Embryonic facial prominence (tissue), 1 donor: ENCODE results near the gene ADIG.

Experiments
- DNase-seq: peaks from one replicate; pipeline ENCODE4 v3.0.0-alpha.2; 2016; ENCODE audit errors: extremely low spot score

ADIG gene

DNA sequence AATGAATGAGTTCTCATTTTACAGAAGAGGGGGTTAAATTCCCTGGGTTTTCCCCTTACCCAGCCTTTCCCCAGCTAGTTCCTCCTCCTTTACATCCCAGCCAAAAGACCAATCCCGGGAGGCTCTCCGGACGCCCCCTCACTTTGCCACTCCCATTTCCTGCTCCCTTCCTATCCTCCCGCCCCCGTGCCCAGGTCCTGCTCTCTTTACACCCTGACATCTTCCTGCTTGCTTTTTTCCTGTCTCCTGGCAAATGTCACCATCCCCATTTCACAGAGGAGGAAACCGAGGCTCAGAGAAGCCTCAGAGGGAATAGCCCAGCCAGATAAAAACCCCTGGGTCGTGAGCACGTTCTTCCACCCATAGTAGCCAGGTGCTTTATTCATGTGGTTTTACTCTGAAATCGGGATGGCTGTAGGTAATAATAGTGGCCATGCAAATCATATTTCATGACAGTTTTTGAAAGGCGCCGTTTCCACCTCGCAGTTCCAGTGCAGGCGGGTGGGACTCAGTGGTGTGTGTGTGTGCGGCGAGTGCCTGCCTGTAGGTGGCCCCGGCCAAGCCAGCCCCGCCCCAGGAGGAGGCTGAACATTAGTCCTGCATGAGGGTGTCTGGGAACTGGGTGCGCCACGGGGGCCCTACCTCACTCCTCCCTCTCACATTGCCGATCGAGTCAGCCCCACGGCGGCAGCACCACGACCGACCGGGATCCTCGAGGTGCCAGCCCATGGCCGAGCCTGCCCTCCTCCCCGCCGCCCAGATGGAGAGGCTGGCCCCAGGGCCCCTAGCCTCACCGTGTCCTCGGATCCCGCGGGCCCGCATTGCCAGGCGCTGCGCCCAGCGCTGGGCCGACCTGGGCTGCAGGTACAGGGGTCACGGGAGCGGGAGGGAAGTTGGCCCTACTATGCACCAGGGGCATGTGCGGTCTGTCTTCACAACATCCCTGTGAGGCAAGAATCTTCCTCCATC, 20.5 kb downstream of the ADIG start, which contains the start of gene ARHGAP40:
Gene ARHGAP40 (plus strand): TSS at position 594 of the 969 bp plus-strand sequence.
- no peak for DNase-seq

DNA sequence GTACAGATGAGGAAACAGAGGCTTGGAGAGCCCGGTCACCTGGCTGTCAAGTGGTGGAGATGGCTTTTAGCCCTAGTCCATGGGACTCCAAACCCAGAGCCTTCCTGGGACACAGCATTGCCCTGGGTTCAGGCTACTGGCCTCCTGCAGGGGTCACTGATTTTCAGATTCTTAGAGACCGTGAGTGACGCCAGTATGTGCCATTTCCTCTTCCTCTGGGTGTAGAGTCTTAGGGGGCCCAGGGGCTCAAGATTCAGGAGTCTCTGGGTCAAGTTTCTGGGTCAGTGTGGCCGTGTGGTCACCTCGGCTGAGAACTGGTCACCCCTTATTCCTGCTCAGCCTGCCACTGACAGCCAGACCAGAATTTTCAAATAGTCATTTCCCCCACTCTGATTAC, 21.2 kb downstream of the ADIG start:
- no peak for DNase-seq

DNA sequence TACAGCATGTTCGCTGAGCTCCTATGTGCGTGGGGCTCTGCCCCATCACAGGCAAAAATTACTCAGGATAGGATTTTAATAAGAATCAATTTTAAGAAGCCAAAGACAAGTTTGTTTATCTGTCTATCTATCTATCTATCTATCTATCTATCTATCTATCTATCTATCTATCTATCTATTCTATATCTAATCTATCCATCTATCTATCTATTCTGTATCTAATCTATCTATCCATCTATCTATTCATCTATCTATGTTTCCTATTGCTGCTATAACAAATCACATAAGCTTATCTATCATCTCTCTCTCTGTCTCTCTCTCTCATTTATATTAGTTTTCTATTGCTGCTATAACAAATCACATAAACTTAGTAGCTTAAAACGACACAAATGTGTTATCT, 22.3 kb downstream of the ADIG start:
- no peak for DNase-seq

DNA sequence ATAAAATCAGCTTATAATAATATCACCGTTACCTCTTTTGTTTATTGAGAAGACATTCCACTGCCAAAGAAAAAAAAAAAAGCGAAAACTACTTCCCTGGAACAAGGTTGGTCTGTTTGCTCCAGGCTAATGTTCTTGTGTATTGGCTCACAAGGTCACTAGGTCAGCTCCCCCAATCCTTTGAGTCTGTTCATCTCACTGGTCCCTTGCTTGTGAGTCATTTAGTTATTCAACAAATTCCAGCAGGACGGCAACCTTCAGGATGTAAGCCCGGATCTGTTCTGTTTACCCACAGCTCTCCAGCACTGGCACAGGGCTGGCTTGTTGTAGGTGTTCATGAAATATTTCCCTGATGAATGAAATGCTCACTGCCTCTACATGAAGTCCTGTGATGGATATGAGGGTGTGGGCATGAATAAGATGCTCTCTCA, 23.9 kb downstream of the ADIG start:
- DNase-seq = no peak

DNA sequence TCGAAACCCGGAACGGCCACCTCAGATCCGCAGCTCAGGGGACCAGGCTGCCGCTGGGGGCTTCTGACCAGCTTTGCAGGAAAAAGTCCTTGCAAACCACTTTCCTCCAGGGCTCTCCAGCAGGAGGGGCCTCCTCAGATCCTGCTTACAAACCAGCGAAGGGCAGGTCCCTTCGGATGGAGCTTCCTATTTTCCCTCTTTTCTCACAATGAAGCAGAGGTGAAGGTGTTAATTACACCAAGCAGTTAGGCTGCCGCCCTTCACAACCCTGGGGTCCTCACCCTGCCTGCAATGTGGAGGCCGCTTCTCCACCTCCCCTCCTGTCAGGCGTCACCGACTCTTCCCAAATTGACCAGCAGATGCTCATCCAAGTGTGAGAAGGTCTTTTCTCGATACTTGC, 26.4 kb downstream of the ADIG start:
- DNase-seq = no peak

DNA sequence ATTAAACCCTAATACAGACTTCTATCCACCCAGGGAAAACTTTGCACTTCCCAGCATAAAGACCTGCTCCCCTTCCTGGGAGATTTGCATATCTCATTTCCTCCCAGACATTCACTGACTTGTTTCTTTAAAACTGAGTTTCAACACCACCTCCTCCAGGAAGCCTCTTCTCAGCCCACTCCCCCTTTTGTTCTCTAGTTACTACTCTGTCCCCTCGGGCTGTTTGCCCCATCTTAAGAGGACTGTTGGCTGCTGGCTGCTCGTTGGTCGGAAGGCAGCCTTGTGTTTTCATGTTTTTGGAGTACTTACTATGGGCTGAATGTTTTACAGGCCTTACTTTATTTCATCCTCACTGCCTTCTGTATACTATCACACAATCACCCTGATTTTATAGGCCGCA, 27.2 kb downstream of the ADIG start:
- DNase-seq = no peak

DNA sequence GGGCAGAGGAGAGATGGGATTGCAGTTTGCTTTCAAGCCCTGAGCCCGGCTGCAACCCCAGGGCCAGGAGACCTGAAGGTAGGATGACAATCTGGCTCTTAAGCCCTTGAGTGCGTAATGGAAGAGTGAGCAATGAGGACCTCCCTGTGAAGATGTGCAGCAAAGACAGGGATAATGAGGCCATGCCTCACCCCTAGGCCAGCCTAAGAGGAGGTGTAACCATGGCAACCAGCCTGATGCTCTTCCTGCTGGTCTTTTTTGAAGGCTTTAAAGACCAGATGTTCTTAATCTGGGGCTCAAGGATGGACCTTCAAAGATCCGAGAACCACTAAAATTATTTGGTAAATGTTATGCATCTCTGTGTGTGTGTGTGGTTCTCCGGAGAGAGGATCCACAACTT, 28.8 kb downstream of the ADIG start:
- DNase-seq = no peak

DNA sequence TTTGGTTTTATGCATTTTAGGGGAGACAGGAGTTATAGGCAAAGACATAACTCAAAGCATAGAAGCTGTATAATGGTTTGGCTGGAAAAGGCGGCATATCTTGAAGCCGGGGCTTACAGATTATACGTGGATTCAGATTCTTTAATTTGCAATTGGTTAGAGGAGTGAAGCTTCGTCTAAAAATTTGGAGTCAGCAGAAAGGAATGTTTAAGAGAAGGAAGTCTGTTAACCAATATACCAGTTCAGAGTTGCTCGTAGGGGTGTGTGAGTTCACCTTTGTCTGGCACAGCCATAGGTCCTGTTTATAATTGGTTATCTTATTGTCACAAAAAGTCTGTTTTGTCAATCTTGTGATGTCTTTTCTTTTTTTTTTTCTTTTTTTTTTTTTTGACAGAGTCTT, 29.5 kb downstream of the ADIG start:
- DNase-seq = no peak

DNA sequence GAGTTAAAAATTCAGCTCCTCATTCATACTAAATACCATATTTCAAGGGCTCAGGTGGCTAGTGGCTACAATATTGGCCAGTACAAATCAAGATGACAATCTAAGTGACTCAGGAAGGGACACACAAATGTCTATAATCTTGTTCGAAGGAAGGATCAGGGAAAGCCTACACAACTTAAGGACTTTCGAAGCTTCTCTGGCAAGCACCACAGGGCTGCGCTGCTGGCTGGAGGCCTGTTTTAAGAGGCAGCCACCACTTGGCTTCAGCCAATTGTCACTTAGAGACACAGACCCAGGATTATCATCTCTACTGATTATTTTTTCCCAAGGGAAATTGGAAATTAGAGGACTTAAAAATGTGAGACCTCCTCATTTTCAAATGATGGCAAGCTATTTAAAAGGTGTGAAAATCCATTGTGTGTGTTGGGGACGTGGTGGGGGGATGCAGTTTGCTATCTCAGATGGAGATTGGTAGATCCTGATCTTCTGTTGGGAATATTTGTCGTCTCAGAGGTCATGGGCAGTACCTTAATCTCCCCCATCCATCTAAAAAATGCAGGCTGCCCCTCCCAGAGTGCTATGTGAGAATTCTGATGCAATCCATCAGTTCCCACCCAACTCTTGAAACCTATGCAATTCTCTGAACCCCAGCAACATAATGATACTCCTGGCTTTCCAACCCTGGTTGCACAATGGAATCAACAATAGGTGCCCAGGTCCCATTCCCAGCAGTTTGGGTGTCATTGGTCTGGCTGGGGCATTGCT, 31.9 kb downstream of the ADIG start:
- no peak for DNase-seq

DNA sequence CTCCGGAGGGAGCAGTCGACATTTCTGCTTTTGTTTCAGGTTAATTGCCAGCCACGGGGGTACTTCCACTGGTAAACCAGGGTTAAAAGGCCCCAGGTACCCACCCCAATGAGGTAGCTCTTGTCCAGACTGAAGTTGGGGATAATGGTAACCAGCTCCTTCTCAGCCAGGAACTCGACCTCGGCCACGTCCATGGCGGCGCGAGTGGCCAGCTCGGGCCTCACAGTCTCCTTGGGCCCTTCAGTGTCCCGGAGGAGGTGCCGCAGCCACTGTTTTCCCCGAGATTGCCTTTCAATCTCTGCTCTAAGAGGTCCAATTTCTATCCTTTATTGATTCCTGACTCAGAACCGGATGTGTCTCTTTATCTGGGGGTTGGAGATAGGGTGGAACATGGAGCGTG, 34.3 kb downstream of the ADIG start:
- no peak for DNase-seq

DNA sequence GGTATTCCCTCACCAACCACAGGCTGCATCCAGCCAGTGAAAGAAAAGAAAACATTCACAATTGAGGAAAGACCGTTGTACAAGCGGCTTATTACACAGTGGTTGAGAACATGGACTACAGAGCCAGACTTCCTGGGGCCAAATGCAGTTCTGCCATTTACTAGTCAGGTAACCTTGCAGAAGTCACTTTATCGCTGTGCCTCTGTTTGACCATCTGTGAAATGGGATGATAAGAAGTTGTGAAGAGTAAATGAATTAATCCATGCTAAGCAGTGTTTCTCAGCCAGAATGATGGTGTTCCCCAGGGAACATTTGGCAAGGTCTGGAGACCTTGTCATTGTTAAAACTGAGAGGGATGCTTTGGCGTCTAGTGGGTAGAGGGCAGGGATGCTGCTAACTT, 35.5 kb downstream of the ADIG start:
- DNase-seq = no peak

DNA sequence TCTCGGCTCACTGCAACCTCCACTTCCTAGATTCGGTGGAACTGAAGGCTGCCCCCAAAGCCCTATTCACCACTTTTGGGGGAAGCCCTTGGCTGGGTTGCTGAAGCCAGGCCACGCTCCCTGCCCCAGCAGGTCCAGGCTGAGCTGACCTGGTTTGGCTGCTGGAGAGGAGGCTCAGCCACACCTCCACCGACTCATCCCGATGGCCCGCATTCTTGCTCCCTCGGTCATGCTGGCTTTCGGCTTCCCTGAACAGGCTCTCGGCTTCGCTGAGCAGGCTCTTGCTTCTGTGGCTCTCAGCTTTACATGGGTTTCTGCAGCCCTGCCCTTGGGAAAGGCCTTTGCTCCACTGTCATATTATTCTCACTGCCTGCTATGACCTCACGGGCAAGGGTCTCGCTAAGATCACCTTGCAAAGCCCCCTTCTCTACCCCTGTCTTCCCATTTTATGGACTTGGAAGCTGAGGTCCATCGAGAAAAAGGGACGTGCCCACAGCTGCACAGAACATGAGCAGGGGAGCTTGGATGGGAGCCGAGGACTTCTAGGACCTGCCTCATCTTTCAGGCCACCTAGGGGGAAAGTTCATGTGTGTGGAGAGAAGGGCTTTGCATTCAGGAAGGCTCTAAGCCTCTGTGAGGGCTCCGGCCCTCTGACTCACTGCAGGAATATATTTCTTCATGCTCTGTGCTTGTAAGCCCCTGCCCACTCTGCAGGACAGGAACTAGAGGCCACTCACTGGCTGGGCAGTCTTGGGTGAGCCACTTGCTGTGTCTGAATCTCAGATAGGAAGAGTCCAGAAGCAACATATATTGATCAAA, 36.2 kb downstream of the ADIG start:
- no peak for DNase-seq

DNA sequence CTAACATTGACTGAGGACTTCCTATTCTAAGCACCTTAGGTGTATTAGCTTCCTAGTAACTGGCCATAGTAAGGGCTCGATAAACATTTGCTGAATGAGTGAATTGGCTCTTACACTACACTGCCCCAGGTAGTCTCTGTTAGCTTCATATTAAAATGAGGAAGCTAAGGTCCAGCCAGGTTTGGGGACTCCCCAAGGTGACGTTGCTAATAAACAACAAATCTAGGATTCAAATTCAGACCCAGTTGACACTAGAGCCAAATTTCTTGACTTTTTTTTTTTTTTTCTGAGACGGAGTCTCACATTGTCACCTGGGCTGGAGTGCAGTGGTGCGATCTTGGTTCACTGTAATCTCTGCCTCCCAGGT, 36.8 kb downstream of the ADIG start:
- no peak for DNase-seq

DNA sequence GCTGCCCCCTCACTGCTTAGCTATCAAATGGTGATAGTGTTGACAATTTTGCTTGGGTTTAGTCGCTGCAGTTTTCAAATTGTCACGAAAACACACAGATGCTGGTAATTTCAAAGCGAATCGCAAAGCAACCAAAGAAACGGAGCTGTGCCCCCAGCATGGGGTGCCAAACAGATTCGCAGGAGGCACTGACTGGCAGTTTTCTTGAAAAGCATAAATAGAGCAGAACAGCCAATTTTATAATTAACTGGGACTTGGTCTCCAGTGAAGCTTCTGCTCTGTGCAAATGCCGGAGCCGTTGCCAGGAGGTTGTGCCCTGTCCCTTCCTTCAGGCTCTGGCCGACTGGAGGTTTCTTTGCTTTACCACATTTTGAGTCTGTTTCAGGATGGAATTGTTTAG, 39.4 kb downstream of the ADIG start:
- no peak for DNase-seq

DNA sequence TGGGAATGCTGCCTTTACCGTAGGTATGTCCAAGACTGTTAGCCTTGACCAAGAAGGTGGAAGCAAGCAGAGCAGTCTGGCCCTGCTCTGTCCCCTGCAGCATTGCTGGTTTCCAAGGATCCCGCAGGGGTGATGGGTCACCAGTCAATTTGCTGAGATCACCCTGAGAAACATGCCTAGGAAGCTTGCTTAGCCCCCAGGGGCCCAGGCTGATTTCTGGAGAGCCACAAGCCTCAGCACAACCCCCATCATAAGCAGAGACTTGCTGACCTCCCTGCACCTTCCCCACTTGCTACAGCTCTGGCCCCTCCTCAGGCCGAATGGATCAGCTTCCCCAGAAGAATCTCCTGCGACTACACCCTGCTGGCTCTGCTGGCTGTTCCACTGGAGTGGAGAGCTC, 42.1 kb downstream of the ADIG start:
- DNase-seq = no peak

DNA sequence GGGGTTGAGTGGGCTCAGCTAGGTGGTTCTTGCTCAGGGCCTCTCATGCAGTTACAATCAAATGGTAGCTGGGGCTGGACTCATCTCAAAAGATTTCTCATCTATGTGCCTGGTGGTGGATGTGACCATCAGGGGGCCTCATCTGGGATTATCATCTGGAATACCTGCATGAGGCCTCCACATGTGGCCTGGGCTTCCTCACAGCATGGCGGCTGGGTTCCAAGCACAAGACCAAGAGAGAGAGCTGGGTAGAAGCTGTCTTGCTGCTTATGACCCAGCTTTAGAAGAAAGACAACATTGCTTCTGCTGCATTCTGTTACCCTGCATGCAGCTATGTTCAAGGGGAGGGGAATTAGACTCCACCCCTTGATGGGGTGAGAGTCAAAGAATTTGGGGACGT, 43.1 kb downstream of the ADIG start:
- no peak for DNase-seq

DNA sequence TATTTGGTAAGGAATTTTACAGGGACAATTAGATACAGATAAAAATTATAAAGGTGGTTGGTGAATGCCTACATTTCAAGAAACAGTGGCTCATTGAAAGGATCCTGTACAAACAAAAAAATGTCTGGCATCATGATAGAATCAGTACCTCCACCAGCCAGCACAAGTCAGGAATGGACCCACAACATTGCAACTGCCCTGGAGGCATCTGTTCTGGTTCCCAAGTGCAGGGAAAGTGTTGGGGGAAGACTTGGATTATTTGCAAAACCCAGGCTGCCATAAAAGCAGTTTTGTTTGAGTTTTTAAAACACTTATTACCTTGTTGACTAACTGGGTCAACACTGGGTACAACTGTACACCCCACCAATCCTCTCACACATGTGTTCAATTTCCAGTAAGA, 44.9 kb downstream of the ADIG start:
- no peak for DNase-seq

DNA sequence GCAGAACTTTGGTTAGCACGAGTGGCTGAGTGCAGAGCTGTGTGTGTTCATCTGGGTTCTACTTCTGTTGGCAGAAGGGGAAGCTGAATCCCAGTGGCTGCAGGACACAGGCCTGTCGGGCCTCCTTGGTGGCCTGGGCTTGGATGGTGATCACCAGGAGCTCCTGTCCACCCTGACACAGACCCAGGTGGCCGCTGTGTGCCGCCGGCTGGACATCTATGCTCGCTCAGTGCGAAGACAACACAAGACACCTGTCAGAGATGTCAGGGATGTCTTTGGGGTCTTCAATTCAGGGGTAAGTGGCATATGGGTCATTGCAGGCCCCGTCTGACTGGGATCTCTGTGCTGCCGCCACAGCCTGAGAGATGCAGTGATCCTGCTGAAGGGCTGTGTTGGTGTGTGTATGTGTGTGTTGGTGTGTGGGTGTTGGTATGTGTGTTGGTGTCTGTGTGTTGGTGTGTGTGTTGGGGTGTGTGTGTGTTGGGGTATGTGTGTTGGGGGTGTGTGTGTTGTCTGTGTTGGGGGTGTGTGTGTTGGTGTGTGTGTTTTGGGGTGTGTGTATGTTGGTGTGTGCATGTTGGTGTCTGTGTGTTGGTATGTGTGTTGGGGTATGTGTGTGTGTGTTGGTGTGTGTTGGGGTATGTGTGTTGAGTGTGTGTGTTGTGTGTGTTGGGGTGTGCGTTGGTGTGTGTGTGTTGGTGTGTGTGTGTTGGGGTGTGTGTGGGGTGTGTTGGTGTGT, 46.1 kb downstream of the ADIG start:
- DNase-seq = no peak

DNA sequence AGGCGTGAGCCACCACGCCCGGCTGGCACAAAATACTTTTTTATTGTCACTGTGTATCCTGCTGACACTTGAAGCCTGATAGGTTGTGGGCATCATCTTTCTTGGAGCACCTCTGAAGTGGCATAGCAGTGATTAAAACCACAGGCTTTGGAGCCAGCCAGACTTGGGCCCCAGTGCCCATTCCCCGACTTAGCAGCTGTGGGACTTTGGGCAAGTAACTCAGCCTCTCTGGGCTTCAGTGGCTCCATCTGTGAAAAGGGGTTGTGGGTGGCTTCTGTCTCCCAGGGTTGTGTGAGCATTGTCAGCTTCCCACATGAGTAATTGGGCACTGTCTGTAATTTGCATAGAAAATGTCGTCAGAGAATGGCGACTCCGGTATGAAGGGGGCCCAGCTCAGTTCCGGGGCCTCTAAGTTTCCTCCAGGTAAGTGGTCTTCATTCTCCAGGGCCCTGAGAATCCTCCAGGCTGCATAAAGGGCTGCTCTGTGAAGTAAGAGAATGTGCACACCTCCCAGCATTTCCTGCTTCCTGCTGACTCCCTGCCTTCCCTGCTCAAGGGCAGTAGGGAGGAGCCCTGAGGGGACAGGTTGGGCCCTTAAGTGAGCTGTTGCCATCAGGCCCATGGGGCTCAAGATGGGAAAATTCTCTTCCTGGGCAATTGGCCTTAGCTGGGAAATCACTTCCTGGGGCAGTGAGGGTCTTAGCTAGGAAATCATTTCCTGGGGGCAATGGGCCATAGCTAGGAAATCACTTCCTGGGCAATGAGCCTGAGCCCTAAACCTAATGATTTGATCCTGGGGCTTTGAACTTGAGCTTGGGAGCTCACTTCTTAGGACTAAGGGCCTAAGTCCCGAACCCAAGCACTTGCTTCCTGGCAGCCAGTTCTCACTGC, 47.8 kb downstream of the ADIG start:
- no peak for DNase-seq

DNA sequence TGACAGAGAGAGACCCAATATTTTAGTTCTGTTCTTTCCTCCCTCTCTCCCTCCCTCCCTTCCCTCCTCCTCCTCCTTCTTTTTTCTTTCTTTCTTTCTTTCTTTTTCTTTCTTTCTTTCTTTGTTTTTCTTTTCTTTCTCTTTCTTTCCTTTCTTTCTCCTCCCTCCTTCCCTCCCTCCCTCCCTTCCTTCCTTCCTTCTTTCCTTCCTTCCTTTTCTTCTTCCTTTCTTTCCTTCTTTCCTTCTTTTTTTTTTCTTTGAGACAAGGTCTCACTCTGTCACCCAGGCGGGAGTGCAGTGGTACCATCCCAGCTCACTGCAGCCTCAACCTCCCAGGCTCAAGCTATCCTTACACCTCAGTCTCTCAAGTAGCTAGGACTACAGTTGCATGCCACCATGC, 49.0 kb downstream of the ADIG start:
- no peak for DNase-seq
